ENCODE measurements around the gene ACAD8. TPM values are rescaled to one million over a fixed set of nuclear protein-coding genes. Genes with fewer than 3 reads are reported as not detected.

ACAD8 gene
- 10 to 100 TPM; 12.9 to 16.9 TPM for total RNA-seq
- long read RNA-seq, donor 1, transcript ACAD8-201 (11 exons, 2,249 nt): major isoform, 7 of 11 reads
- long read RNA-seq, donor 1, partial matches to known transcripts: 1 of 11 reads
- long read RNA-seq, donor 1, other reads (novel, unspliced or antisense): 3 of 11 reads
- long read RNA-seq, donor 2, transcript ACAD8-201 (11 exons, 2,249 nt): major isoform, 48 of 77 reads
- long read RNA-seq, donor 2, partial matches to known transcripts: 6 of 77 reads
- long read RNA-seq, donor 2, other reads (novel, unspliced or antisense): 22 of 77 reads

- intact Hi-C loops (cut with DNase I): no loop called here
- DNase-seq (ENCODE audit: low spot score): peak; percentile 99
Measured at GRCh38 chr11:134253188-134253993, at the start of gene ACAD8, which contains the start of gene THYN1. Gene ACAD8 (plus strand): TSS chr11:134253568. CDS start chr11:134253601, 33 bp downstream. Gene THYN1 (minus strand): TSS chr11:134253352. CDS start chr11:134252882, 470 bp downstream.

- no peak for DNase-seq (ENCODE audit: low spot score)
- intact Hi-C loops (cut with DNase I): no loop called here
Measured at GRCh38 chr11:134205729-134206128, 47.6 kb upstream of the ACAD8 start.

GRCh38 chr11:134206185-134206584 lies 47.2 kb upstream of the ACAD8 start:
- DNase-seq (ENCODE audit: low spot score): no peak
- intact Hi-C loops (cut with DNase I): no loop called here

GRCh38 chr11:134207538-134208239 lies 45.7 kb upstream of the ACAD8 start:
- intact Hi-C loops (cut with DNase I): no loop called here
- peak; percentile 78 for DNase-seq (ENCODE audit: low spot score)

- DNase-seq (ENCODE audit: low spot score): no peak
- intact Hi-C loops (cut with DNase I): no loop called here
Measured at GRCh38 chr11:134215836-134216235, 37.5 kb upstream of the ACAD8 start.

- no peak for DNase-seq (ENCODE audit: low spot score)
- intact Hi-C loops (cut with DNase I): no loop called here
Measured at GRCh38 chr11:134216816-134217215, 36.6 kb upstream of the ACAD8 start.

GRCh38 chr11:134223121-134223520 lies 30.2 kb upstream of the ACAD8 start:
- no peak for DNase-seq (ENCODE audit: low spot score)
- intact Hi-C loops (cut with DNase I): no loop called here

GRCh38 chr11:134223836-134224709 lies 29.3 kb upstream of the ACAD8 start, which contains the start of the genes NCAPD3 and VPS26B:
Gene NCAPD3 (minus strand): TSS chr11:134223967. CDS start chr11:134223926, 41 bp downstream.
Gene VPS26B (plus strand): TSS chr11:134224671. CDS start chr11:134225123, 452 bp downstream.
- peak; percentile 99 for DNase-seq (ENCODE audit: low spot score)
- intact Hi-C loops (cut with DNase I): no loop called here

- DNase-seq (ENCODE audit: low spot score): peak; percentile 90
- intact Hi-C loops (cut with DNase I): no loop called here
Measured at GRCh38 chr11:134224710-134225664, 28.4 kb upstream of the ACAD8 start.

GRCh38 chr11:134226806-134227325 lies 26.5 kb upstream of the ACAD8 start:
- intact Hi-C loops (cut with DNase I): no loop called here

GRCh38 chr11:134228625-134229024 lies 24.7 kb upstream of the ACAD8 start:
- no peak for DNase-seq (ENCODE audit: low spot score)
- intact Hi-C loops (cut with DNase I): no loop called here

More at GRCh38 chr11:134226806-134227325, 26.5 kb upstream of the ACAD8 start:
- no peak for DNase-seq (ENCODE audit: low spot score)

GRCh38 chr11:134229126-134229790 lies 24.1 kb upstream of the ACAD8 start:
- DNase-seq (ENCODE audit: low spot score): no peak
- intact Hi-C loops (cut with DNase I): no loop called here

GRCh38 chr11:134230339-134230738 lies 23.0 kb upstream of the ACAD8 start:
- DNase-seq (ENCODE audit: low spot score): no peak
- intact Hi-C loops (cut with DNase I): no loop called here

GRCh38 chr11:134231958-134232659 lies 21.3 kb upstream of the ACAD8 start:
- intact Hi-C loops (cut with DNase I): no loop called here

GRCh38 chr11:134233729-134234179 lies 19.6 kb upstream of the ACAD8 start:
- no peak for DNase-seq (ENCODE audit: low spot score)
- intact Hi-C loops (cut with DNase I): no loop called here

More at GRCh38 chr11:134231958-134232659, 21.3 kb upstream of the ACAD8 start:
- no peak for DNase-seq (ENCODE audit: low spot score)

GRCh38 chr11:134235399-134235798 lies 18.0 kb upstream of the ACAD8 start:
- DNase-seq (ENCODE audit: low spot score): peak; percentile 53
- intact Hi-C loops (cut with DNase I): no loop called here
